HepG2 (cell line): Measurements from ENCODE around the gene LRP1B. TPM values are rescaled to one million over a fixed set of nuclear protein-coding genes. Genes with fewer than 3 reads are reported as not detected.

Experiments used
- ATAC-seq: fragments of 200-7000 bp; cut with Tn5 transposase; 3 replicates; pipeline ENCODE4 v1.9.1; 2020; ENCODE audit warnings: mild to moderate bottlenecking, moderate library complexity
- BruUV-seq: library from RNA; stranded (reverse); fragments of 400-500 nt; replicated peaks from 2 replicates; lab custom pipeline; 2021; lab: Mats Ljungman, UMichigan
- CTCF ChIA-PET: fragments of 300-600 bp; formaldehyde crosslinking; extraction: SDS; loops from one replicate; lab custom pipeline; 2021; ENCODE audit warnings: low total read pairs, inconsistent platforms, low intra/inter-chr PET ratio; lab: Yijun Ruan, JAX
- POLR2A ChIA-PET: fragments of 350-600 bp; sonication (Branson Sonifier 250); formaldehyde crosslinking; loops from one replicate; lab custom pipeline; 2020; ENCODE audit warnings: antibody characterized with exemption, inconsistent platforms; lab: Yijun Ruan, JAX
- DNase-seq: peaks from one replicate; pipeline ENCODE4 v3.0.0-alpha.2; 2015; ENCODE audit warnings: low spot score
- FAIRE-seq: peaks from 3 replicates; lab custom pipeline; 2011; peaks lifted over from hg19 to GRCh38; lab: Jason Lieb, UNC
- H2AFZ ChIP-seq: one replicate; pipeline ENCODE4 v1.6.1; 2011; ENCODE audit warnings: low read length, inconsistent platforms
- H3K27ac ChIP-seq: fragments of 300-600 bp; 3 replicates; pipeline ENCODE4 v1.8.0; 2011; ENCODE audit warnings: mixed run types, mild to moderate bottlenecking, mixed read lengths, low read length, inconsistent platforms; ENCODE audit not compliant: insufficient read depth; ENCODE audit errors: extremely low read length
- H3K27me3 ChIP-seq, 2 experiments: fragments of 200-600 bp in 1 of 2; 2 replicates in 1 of 2; 3 replicates in 1 of 2; pipeline versions ENCODE4 v1.6.0 to v1.8.0; 2011; ENCODE audit warnings: low read length in 2 of 2, mild to moderate bottlenecking in 2 of 2, moderate library complexity in 2 of 2, inconsistent platforms in 1 of 2; ENCODE audit not compliant: insufficient read depth in 2 of 2, control insufficient read depth in 1 of 2
- H3K36me3 ChIP-seq, 2 experiments: fragments of 200-600 bp in 1 of 2; replicated peaks in 1 of 2; 2 replicates in 1 of 2; 3 replicates in 1 of 2; pipeline versions ENCODE4 v1.5.1 to v1.8.0; 2011; ENCODE audit warnings: low read length in 2 of 2, inconsistent platforms in 1 of 2; ENCODE audit not compliant: insufficient read depth in 2 of 2, control insufficient read depth in 1 of 2
- H3K4me1 ChIP-seq: 2 replicates; pipeline ENCODE4 v1.5.1; 2012; ENCODE audit warnings: low read length, inconsistent platforms; ENCODE audit not compliant: insufficient read depth
- H3K4me2 ChIP-seq: 2 replicates; pipeline ENCODE4 v1.6.0; 2011; ENCODE audit warnings: low read depth, low read length, inconsistent platforms
- H3K4me3 ChIP-seq, 3 experiments: fragments of 200-600 bp in 1 of 3; sonication (generic), shearing (Covaris generic) in 1 of 3; replicated peaks in 1 of 3; 2 replicates each; pipeline ENCODE4 v1.5.1; 2011 to 2016; ENCODE audit warnings: low read length in 3 of 3, inconsistent platforms in 2 of 3, low read depth in 2 of 3, mild to moderate bottlenecking in 2 of 3, control low read depth in 1 of 3, mixed read lengths in 1 of 3; ENCODE audit not compliant: insufficient read depth in 1 of 3
- H3K79me2 ChIP-seq: one replicate; pipeline ENCODE4 v1.6.1; 2011; ENCODE audit warnings: low read length, inconsistent platforms; ENCODE audit not compliant: insufficient read depth
- H3K9ac ChIP-seq: 2 replicates; pipeline ENCODE4 v1.6.0; 2011; ENCODE audit warnings: mild to moderate bottlenecking, low read depth, low read length, inconsistent platforms; ENCODE audit not compliant: insufficient read depth
- H3K9me3 ChIP-seq: 2 replicates; pipeline ENCODE4 v1.5.1; 2012; ENCODE audit warnings: mild to moderate bottlenecking, low read length
- H4K20me1 ChIP-seq: 2 replicates; pipeline ENCODE4 v1.6.0; 2011; ENCODE audit warnings: inconsistent platforms, mild to moderate bottlenecking, low read length, moderate library complexity; ENCODE audit not compliant: insufficient read depth
- EZH2 ChIP-seq: conservative IDR thresholded peaks from 2 replicates; pipeline ENCODE4 v1.6.1; 2012; ENCODE audit warnings: mild to moderate bottlenecking, low read depth, low read length, moderate library complexity
- KAT8 ChIP-seq: IDR thresholded peaks from 2 replicates; pipeline ENCODE4 v1.6.1; 2016; ENCODE audit warnings: missing genetic modification reagents, missing compliant biosample characterization
- SNRNP70 ChIP-seq: fragments of 200-400 bp; formaldehyde crosslinking; IDR thresholded peaks from 2 replicates; pipeline ENCODE4 v1.6.1; 2017; ENCODE audit warnings: mild to moderate bottlenecking, low read depth, low read length, moderate library complexity
- ZC3H13 ChIP-seq: sonication (generic); formaldehyde crosslinking; IDR thresholded peaks from 2 replicates; pipeline ENCODE4 v1.8.1; 2023; ENCODE audit warnings: mild to moderate bottlenecking, missing genetic modification reagents, moderate library complexity
- ZFYVE20 ChIP-seq: sonication (generic); formaldehyde crosslinking; IDR thresholded peaks from 2 replicates; pipeline ENCODE4 v1.8.0; 2023; ENCODE audit warnings: low read depth, mild to moderate bottlenecking, moderate library complexity, missing genetic modification reagents, borderline replicate concordance
- ZNF180 ChIP-seq: sonication (generic); formaldehyde crosslinking; IDR thresholded peaks from 2 replicates; pipeline ENCODE4 v1.4.0; 2020; ENCODE audit warnings: low read depth, missing genetic modification reagents, borderline replicate concordance
- ZNF543 ChIP-seq: sonication (generic); formaldehyde crosslinking; IDR thresholded peaks from 2 replicates; pipeline ENCODE4 v1.4.0; 2020; ENCODE audit warnings: mild to moderate bottlenecking, missing genetic modification reagents
- ZNF703 ChIP-seq: sonication (generic); formaldehyde crosslinking; IDR thresholded peaks from 2 replicates; pipeline ENCODE4 v1.5.1; 2020; ENCODE audit warnings: missing genetic modification reagents, mild to moderate bottlenecking, moderate library complexity, borderline replicate concordance
- WGBS: methylation state at CpG from one replicate; pipeline ENCODE4 v1.1.6; 2017; ENCODE audit warnings: low lambda C conversion rate; 5-methylcytosine and 5-hydroxymethylcytosine counted together
- in situ Hi-C: cut with HindIII; loops from 2 replicates; pipeline ENCODE4 v1.10.0; 2017; ENCODE audit warnings: low pct_unique_long_range_greater_than_20kb; ENCODE audit not compliant: extremely low pct_ligation_motif_present
- intact Hi-C: fragments of 100-400 bp; cut with micrococcal nuclease; formaldehyde crosslinking; loops from one replicate; pipeline ENCODE4 v1.10.0; 2022; ENCODE audit not compliant: unreplicated experiment
- polyA plus RNA-seq, 8 experiments: library from polyadenylated mRNA; depleted of rRNA in 3 of 8; stranded (reverse) in 7 of 8; unstranded in 1 of 8; fragments of >200 nt; fragmentation: Illumina TruSeq in 4 of 8; extraction: Trizol in 4 of 8; gene quantifications; 2 replicates each; pipeline versions ENCODE4 v1.2.1 to v1.2.3, GENCODE V29; 2011 to 2016; ENCODE audit warnings: low read depth in 4 of 8, missing spikeins in 1 of 8, mixed read lengths in 1 of 8; ENCODE audit not compliant: insufficient read depth in 1 of 8
- total RNA-seq, 5 experiments: library from RNA; depleted of rRNA; stranded (reverse); fragments of >200 nt; fragmentation: Illumina TruSeq; extraction: Trizol; gene quantifications; 2 replicates each; pipeline ENCODE4 v1.2.3, GENCODE V29; 2016; ENCODE audit warnings: low read depth in 1 of 5
- TF ChIP-seq, protein P1 (sequence below): sonication (generic); formaldehyde crosslinking; IDR thresholded peaks from 2 replicates; pipeline ENCODE4 v1.4.0; 2020; ENCODE audit warnings: missing genetic modification reagents
- TF ChIP-seq, protein P2 (sequence below): sonication (generic); formaldehyde crosslinking; IDR thresholded peaks from 2 replicates; pipeline ENCODE4 v1.4.0; 2020; ENCODE audit warnings: missing genetic modification reagents
- TF ChIP-seq, protein P3 (sequence below): sonication (generic); formaldehyde crosslinking; IDR thresholded peaks from 2 replicates; pipeline ENCODE4 v1.4.0; 2020; ENCODE audit warnings: mild to moderate bottlenecking, missing genetic modification reagents

LRP1B gene
- total and polyA plus RNA-seq, 2 of the 13 experiments (the other 11 are each of a cell fraction or from before 2014, with no cell fraction given) = 0.04 TPM; not detected in 1

DNA sequence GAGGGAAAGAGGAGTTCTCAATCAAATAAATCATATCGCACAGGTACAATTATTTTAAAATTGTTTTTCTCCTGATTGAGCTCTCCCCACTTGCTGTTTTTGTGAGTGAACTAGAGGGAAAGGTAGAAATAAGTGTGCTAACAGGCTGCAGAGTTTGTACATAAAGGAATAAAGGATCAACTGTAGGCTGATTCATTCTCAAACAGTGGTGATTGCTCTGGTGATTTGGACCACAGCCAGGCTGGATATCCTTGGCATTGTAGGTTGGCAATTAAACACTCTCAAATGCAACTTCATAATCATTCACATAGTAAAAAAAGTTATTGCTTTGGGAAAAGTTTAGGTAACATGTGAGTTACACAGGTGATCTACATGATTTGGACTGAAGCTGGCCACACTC is 29.8 kb downstream of the LRP1B start (continued):
- TF ChIP-seq ZC3H13 (CRISPR knock-in tag) (no peak), KAT8 (CRISPR knock-in tag) (no peak), SNRNP70 (no peak), ZNF543 (no peak), ZNF703 (no peak)
- TF ChIP-seq, protein P1, sequence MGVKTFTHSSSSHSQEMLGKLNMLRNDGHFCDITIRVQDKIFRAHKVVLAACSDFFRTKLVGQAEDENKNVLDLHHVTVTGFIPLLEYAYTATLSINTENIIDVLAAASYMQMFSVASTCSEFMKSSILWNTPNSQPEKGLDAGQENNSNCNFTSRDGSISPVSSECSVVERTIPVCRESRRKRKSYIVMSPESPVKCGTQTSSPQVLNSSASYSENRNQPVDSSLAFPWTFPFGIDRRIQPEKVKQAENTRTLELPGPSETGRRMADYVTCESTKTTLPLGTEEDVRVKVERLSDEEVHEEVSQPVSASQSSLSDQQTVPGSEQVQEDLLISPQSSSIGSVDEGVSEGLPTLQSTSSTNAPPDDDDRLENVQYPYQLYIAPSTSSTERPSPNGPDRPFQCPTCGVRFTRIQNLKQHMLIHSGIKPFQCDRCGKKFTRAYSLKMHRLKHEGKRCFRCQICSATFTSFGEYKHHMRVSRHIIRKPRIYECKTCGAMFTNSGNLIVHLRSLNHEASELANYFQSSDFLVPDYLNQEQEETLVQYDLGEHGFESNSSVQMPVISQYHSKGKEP = no peak
- TF ChIP-seq, protein P2, sequence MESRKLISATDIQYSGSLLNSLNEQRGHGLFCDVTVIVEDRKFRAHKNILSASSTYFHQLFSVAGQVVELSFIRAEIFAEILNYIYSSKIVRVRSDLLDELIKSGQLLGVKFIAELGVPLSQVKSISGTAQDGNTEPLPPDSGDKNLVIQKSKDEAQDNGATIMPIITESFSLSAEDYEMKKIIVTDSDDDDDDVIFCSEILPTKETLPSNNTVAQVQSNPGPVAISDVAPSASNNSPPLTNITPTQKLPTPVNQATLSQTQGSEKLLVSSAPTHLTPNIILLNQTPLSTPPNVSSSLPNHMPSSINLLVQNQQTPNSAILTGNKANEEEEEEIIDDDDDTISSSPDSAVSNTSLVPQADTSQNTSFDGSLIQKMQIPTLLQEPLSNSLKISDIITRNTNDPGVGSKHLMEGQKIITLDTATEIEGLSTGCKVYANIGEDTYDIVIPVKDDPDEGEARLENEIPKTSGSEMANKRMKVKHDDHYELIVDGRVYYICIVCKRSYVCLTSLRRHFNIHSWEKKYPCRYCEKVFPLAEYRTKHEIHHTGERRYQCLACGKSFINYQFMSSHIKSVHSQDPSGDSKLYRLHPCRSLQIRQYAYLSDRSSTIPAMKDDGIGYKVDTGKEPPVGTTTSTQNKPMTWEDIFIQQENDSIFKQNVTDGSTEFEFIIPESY (CRISPR knock-in tag) = no peak

DNA sequence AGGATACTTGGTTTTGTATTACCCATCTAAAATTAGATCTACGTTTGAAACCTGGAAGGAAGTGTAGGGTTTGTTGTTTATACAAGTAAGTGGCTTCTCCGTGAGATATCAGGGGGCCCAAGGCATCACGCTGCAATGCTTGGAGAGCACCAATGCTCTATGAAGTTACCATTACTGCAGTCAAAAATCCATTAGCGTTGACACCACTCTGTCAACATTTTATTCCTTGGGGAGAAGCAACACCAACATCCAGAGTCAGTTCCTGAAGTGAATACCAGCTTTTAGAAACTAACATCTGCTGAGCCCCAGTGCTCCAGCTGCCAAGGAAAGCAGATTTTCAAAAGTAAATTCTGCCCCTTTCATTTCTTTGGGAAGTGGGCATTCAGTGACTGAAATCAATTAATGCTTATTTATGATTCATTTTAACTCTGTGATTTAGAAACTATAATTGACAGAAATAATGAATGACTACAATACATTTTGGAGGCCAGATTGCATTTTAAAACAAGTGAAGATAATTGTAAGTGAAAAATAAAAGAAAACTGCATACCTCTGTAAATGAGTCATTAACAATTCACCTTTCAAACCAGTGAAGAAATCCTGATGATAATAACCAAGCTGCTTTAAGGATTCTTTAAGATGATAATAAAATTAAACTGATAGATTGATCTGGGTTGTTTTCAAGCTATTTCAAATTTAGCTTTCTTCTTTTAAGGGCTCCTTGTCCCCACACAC is 30.5 kb downstream of the LRP1B start:
- H3K9me3 ChIP-seq = no peaks in the 10 kb centered on the region
- intact Hi-C loops (no loop called here), in situ Hi-C loops (no loop called here)
- no peak overlapping the region for H3K4me2 ChIP-seq
- no peak for TF ChIP-seq ZFYVE20 (CRISPR knock-in tag)
- no peak for TF ChIP-seq ZNF543
- TF ChIP-seq, protein P3, sequence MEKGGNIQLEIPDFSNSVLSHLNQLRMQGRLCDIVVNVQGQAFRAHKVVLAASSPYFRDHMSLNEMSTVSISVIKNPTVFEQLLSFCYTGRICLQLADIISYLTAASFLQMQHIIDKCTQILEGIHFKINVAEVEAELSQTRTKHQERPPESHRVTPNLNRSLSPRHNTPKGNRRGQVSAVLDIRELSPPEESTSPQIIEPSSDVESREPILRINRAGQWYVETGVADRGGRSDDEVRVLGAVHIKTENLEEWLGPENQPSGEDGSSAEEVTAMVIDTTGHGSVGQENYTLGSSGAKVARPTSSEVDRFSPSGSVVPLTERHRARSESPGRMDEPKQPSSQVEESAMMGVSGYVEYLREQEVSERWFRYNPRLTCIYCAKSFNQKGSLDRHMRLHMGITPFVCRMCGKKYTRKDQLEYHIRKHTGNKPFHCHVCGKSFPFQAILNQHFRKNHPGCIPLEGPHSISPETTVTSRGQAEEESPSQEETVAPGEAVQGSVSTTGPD (CRISPR knock-in tag) = no peak
- TF ChIP-seq EZH2 = no peak
- TF ChIP-seq ZNF180 (CRISPR knock-in tag) = no peak
- no peaks in the 10 kb centered on the region for H3K27me3 ChIP-seq
- ATAC-seq (no peak), FAIRE-seq (no peak), DNase-seq (no peak)
- no TSS peak for BruUV-seq
- H3K27ac ChIP-seq = no peak overlapping the region
- H4K20me1 ChIP-seq = no peaks in the 10 kb centered on the region
- POLR2A ChIA-PET = no interaction called here
- CTCF ChIA-PET = no interaction called here
- H3K36me3 ChIP-seq = no peaks in the 10 kb centered on the region
- H3K79me2 ChIP-seq = no peaks in the 10 kb centered on the region
- no peak overlapping the region for H2AFZ ChIP-seq
- H3K9ac ChIP-seq = no peak overlapping the region
- no peak overlapping the region for H3K4me3 ChIP-seq
- no peaks in the 10 kb centered on the region for H3K4me1 ChIP-seq
- WGBS = 1% methylated on average over 4 of the region's 4 CpGs
